Coronary artery (tissue), 2 donors: Measurements from ENCODE around the gene AMBP.
A peak's percentile ranks its signal among the peaks of the same experiment; 100 is the strongest.
"Not testable (repeated sequence)": the region's sequence is repeated elsewhere in the genome, so short reads cannot be mapped to it uniquely, and the experiment has no call there.

Experiments used
- DNase-seq: peaks from one replicate; pipeline ENCODE4 v3.0.0-alpha.2; 2017; ENCODE audit warnings: low spot score
- H3K27ac ChIP-seq, 2 donors: fragments of 200-600 bp; sonication (generic); one replicate each; pipeline ENCODE4 v1.5.1; 2016 to 2019
- H3K4me3 ChIP-seq: fragments of 200-600 bp; sonication (generic); 2 replicates; pipeline ENCODE4 v1.5.1; 2016; ENCODE audit warnings: mild to moderate bottlenecking, moderate library complexity
- CTCF ChIP-seq: fragments of 200-600 bp; sonication (generic); IDR thresholded peaks from one replicate; pipeline ENCODE4 v1.5.1; 2019; ENCODE audit warnings: antibody characterized with exemption

AMBP gene

DNA sequence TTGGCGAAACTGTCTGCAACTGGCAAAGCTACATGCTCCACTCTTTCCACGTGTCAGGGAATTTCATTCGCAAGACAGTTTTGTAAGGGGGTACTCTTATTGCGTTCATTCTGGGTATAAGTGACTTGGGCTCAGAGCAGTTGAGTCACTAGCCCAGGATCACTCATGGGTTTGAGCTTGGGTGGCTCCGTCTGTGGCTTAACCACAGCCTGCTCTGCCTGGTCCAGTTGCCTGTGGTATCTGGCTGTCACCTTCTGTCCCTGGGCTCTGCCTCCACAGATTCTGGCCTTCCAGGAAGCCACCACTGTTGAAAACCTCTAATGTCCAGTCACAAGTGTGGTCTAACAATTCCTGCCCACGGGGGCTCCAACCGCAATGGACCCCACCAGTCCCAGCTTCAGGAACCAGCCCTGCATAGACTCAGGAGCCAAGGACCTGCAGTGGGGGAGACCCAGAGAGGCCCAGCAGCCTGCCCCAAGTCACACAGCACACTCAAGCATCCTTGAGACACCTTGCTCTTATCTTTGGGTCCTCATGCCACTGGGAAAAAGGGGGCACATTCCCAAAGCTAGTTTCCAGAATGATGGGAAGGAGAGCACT is 10.6 kb upstream of the AMBP start:
- no peak for TF ChIP-seq CTCF
- no peak overlapping the region for H3K4me3 ChIP-seq
- DNase-seq = no peak
- no peak overlapping the region for H3K27ac ChIP-seq

DNA sequence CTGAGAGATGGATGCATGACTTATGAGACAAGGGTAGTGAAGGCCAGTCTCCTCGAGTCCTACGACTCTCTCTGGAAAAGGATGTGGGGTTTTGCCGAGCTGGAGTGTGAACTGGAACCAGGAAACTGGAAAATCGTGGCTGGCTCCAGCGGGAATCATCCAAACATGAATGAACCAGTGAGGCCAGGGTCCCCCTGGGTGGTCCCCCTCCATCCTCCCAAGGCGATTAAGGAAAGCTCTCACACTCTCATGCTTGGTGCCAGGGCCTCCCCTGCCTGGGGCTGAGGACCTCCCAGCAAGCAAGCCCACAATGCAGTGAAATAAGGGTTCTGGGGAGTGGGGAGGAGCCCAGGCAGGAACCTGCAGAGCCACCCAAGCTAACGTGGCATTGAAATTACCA is 9.6 kb upstream of the AMBP start:
- Histone ChIP-seq H3K27ac (no peak overlapping the region), H3K4me3 (no peak overlapping the region)
- no peak for DNase-seq
- TF ChIP-seq CTCF = no peak

GRCh38 chr9:114086607-114087006 is 8.5 kb upstream of the AMBP start:
- Histone ChIP-seq H3K4me3 (no peak overlapping the region), H3K27ac (no peak overlapping the region)
- no peak for DNase-seq
- TF ChIP-seq CTCF = no peak

GRCh38 chr9:114086009-114086408 is 7.9 kb upstream of the AMBP start:
- no peak for DNase-seq
- no peak overlapping the region for H3K4me3 ChIP-seq
- no peak overlapping the region for H3K27ac ChIP-seq
- no peak for TF ChIP-seq CTCF

GRCh38 chr9:114085387-114085789 is 7.3 kb upstream of the AMBP start:
- Histone ChIP-seq H3K27ac (no peak overlapping the region), H3K4me3 (no peak overlapping the region)
- DNase-seq = peak; percentile 68
- no peak for TF ChIP-seq CTCF

- Histone ChIP-seq H3K27ac (no peak overlapping the region), H3K4me3 (no peak overlapping the region)
- no peak for TF ChIP-seq CTCF
- no peak for DNase-seq
Measured at GRCh38 chr9:114084282-114085073, 6.4 kb upstream of the AMBP start.

- TF ChIP-seq CTCF = no peak
- Histone ChIP-seq H3K4me3 (no peak overlapping the region), H3K27ac (no peak overlapping the region)
- no peak for DNase-seq
Measured at GRCh38 chr9:114083666-114084065, 5.6 kb upstream of the AMBP start.

DNA sequence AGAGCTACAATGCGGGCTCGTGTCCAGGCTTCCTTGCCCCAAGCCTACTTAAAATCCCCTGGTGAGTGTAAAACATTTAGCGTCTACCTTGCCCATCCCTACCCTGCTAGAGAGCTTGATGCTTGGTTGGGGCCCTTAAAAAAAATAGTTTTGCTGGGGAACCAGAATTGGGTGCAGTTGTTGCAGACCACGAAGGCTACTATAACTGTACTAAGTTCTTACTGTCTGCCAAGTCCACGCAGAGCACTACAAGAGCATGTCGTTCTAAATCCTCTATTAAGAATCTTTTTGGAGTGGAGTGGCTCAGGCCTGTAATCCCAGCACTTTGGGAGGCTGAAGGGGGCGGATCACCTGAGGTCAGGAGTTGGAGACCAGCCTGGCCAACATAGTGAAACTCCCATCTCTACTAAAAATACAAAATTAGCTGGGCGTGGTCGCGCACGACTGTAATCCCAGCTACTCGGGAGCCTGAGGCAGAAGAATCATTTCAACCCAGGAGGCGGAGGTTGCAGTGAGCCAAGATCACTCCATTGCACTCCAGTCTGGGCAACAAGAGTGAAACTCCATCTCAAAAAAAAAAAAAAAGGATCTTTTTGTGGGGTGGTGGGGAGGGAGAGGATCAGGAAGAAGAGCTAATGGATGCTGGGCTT is 4.8 kb upstream of the AMBP start:
- DNase-seq, H3K27ac ChIP-seq, H3K4me3 ChIP-seq: not testable (repeated sequence)
